Stimulated activated CD4-positive, alpha-beta T cell treated with anti-CD3 and anti-CD28 coated beads, TNF-alpha, amount 100 ng/mL, for 1 hour (primary cell): Measurements from ENCODE around the gene TMEM178A.
"Not testable (repeated sequence)": the region's sequence is repeated elsewhere in the genome, so short reads cannot be mapped to it uniquely, and the experiment has no call there.

Source experiments
- DNase-seq, 3 donors: peaks; one replicate each; pipeline ENCODE4 v3.0.0-alpha.2; 2020; ENCODE audit warnings: low read depth in 3 of 3, low spot score in 1 of 3

The TMEM178A gene

GRCh38 chr2:39665811-39666490 lies at the start of gene TMEM178A:
Gene TMEM178A (plus strand): TSS chr2:39665917. CDS start chr2:39665975, 58 bp downstream.
- no peak for DNase-seq

GRCh38 chr2:39618236-39618635 lies 47.5 kb upstream of the TMEM178A start:
- no peak for DNase-seq

- no peak for DNase-seq
Observed at GRCh38 chr2:39618736-39619135, 47.0 kb upstream of the TMEM178A start.

GRCh38 chr2:39620067-39620466 lies 45.6 kb upstream of the TMEM178A start:
- DNase-seq: no peak

- DNase-seq: no peak
Observed at GRCh38 chr2:39621596-39621995, 44.1 kb upstream of the TMEM178A start.

GRCh38 chr2:39622860-39623259 lies 42.9 kb upstream of the TMEM178A start:
- no peak for DNase-seq

GRCh38 chr2:39623917-39624316 lies 41.8 kb upstream of the TMEM178A start:
- DNase-seq: no peak

GRCh38 chr2:39625193-39625926 lies 40.4 kb upstream of the TMEM178A start:
- DNase-seq: no peak

- DNase-seq: no peak
Observed at GRCh38 chr2:39625927-39626270, 39.8 kb upstream of the TMEM178A start.

GRCh38 chr2:39628346-39628745 lies 37.4 kb upstream of the TMEM178A start:
- not testable (repeated sequence) for DNase-seq

GRCh38 chr2:39629646-39630045 lies 36.1 kb upstream of the TMEM178A start:
- no peak for DNase-seq

GRCh38 chr2:39631256-39631655 lies 34.5 kb upstream of the TMEM178A start:
- DNase-seq: no peak

GRCh38 chr2:39631718-39632117 lies 34.0 kb upstream of the TMEM178A start:
- no peak for DNase-seq

GRCh38 chr2:39632876-39633275 lies 32.8 kb upstream of the TMEM178A start:
- no peak for DNase-seq

- no peak for DNase-seq
Observed at GRCh38 chr2:39636306-39636705, 29.4 kb upstream of the TMEM178A start.

- no peak for DNase-seq
Observed at GRCh38 chr2:39638581-39638980, 27.1 kb upstream of the TMEM178A start.

- no peak for DNase-seq
Observed at GRCh38 chr2:39640107-39640506, 25.6 kb upstream of the TMEM178A start.

- DNase-seq: no peak
Observed at GRCh38 chr2:39640681-39641080, 25.0 kb upstream of the TMEM178A start.

- DNase-seq: no peak
Observed at GRCh38 chr2:39641635-39642034, 24.1 kb upstream of the TMEM178A start.

GRCh38 chr2:39642051-39642718 lies 23.5 kb upstream of the TMEM178A start:
- DNase-seq: no peak

GRCh38 chr2:39645826-39646225 lies 19.9 kb upstream of the TMEM178A start:
- no peak for DNase-seq

- no peak for DNase-seq
Observed at GRCh38 chr2:39646267-39646666, 19.4 kb upstream of the TMEM178A start.
